Thyroid gland (tissue), 4 donors: ENCODE data around the gene WIPF2. TPM values are rescaled to one million over a fixed set of nuclear protein-coding genes. Genes with fewer than 3 reads are reported as not detected.

ENCODE experiments used
- DNase-seq, 2 donors: peaks; one replicate each; pipeline ENCODE4 v3.0.0-alpha.2; 2019
- H3K27ac ChIP-seq, 3 donors: fragments of 200-600 bp; sonication (generic); 1 replicate in 2 of 3; 2 replicates in 1 of 3; pipeline ENCODE4 v1.5.1; 2016 to 2019; ENCODE audit warnings: mild to moderate bottlenecking in 1 of 3, moderate library complexity in 1 of 3
- H3K27me3 ChIP-seq: fragments of 200-600 bp; sonication (generic); one replicate; pipeline ENCODE4 v1.5.1; 2019
- H3K36me3 ChIP-seq, 2 donors: fragments of 200-600 bp; sonication (generic); one replicate each; pipeline ENCODE4 v1.5.1; 2016 to 2019
- H3K4me1 ChIP-seq, 2 donors: fragments of 200-600 bp; sonication (generic); one replicate each; pipeline ENCODE4 v1.5.1; 2017 to 2019
- H3K4me3 ChIP-seq, 3 donors: fragments of 200-600 bp; sonication (generic); replicated peaks in 1 of 3; 1 replicate in 2 of 3; 2 replicates in 1 of 3; pipeline ENCODE4 v1.5.1; 2016; ENCODE audit warnings: mild to moderate bottlenecking in 1 of 3
- H3K9me3 ChIP-seq: fragments of 200-600 bp; sonication (generic); one replicate; pipeline ENCODE4 v1.5.1; 2017
- CTCF ChIP-seq, 6 experiments: fragments of 200-600 bp in 3 of 6; fragments of 450-650 bp in 3 of 6; sonication (generic) in 3 of 6; IDR thresholded peaks; one replicate each; pipeline ENCODE4 v1.5.1; 2016 to 2019; ENCODE audit warnings: antibody characterized with exemption in 6 of 6, mild to moderate bottlenecking in 2 of 6, inconsistent platforms in 1 of 6, moderate library complexity in 1 of 6
- POLR2A ChIP-seq, 2 donors: fragments of 450-650 bp; IDR thresholded peaks; one replicate each; pipeline ENCODE4 v1.6.1; 2017; ENCODE audit warnings: antibody characterized with exemption in 2 of 2, mild to moderate bottlenecking in 2 of 2, moderate library complexity in 1 of 2
- WGBS, 2 donors: methylation state at CpG; one replicate each; pipeline ENCODE4 v1.1.5; 2017; 5-methylcytosine and 5-hydroxymethylcytosine counted together
- intact Hi-C: fragments of 100-400 bp; cut with DNase I; formaldehyde crosslinking; loops from one replicate; pipeline ENCODE4 v1.15.1; 2023
- total RNA-seq, 4 donors: library from RNA; depleted of rRNA; stranded (reverse); fragments of >200 nt; gene quantifications; one replicate each; pipeline ENCODE4 v1.2.3, GENCODE V29; 2016

Gene WIPF2
- total RNA-seq, 4 donors from 2014 or later = 13.2 to 14.6 (median 14.5) TPM

GRCh38 chr17:40264458-40265185 lies 45.5 kb downstream of the WIPF2 start:
- TF ChIP-seq CTCF (IDR thresholded peaks at IDR 0.05) (no peak), POLR2A (IDR thresholded peaks at IDR 0.05) (no peak)
- no peak for DNase-seq
- Histone ChIP-seq H3K9me3 (no peaks in the 10 kb centered on the region), H3K4me3 (no peak overlapping the region), H3K27me3 (no peaks in the 10 kb centered on the region), H3K27ac (no peak overlapping the region), H3K4me1 (peaks cover 8 to 19% of the 10 kb centered on the region in 2 donors), H3K36me3 (peaks cover 22 to 30% of the 10 kb centered on the region in 2 donors)
- 88 to 96% methylated on average over 18 to 21 of the region's 21 CpGs for WGBS, 2 donors
- intact Hi-C loops = no loop called here

- intact Hi-C loops = no loop called here
- no peak for TF ChIP-seq CTCF (IDR thresholded peaks at IDR 0.05)
- TF ChIP-seq POLR2A (IDR thresholded peaks at IDR 0.05) = no peak
- peaks cover 22 to 28% of the 10 kb centered on the region in 2 donors for H3K36me3 ChIP-seq
- no peak for DNase-seq
- H3K9me3 ChIP-seq = no peaks in the 10 kb centered on the region
- peaks cover 8 to 18% of the 10 kb centered on the region in 2 donors for H3K4me1 ChIP-seq
- no peak overlapping the region for H3K4me3 ChIP-seq
- no peak overlapping the region for H3K27ac ChIP-seq
- H3K27me3 ChIP-seq = no peaks in the 10 kb centered on the region
- 93% methylated on average over 5 of the region's 5 CpGs for WGBS, 2 donors
These were observed 46.2 kb downstream of the WIPF2 start for GRCh38 chr17:40265337-40265736.

- Histone ChIP-seq H3K4me1 (peaks cover 0 to 4% of the 10 kb centered on the region in 2 donors), H3K4me3 (no peak overlapping the region), H3K36me3 (peaks cover 22 to 27% of the 10 kb centered on the region in 2 donors), H3K9me3 (no peaks in the 10 kb centered on the region), H3K27me3 (no peaks in the 10 kb centered on the region), H3K27ac (no peak overlapping the region)
- DNase-seq = no peak
- TF ChIP-seq CTCF (IDR thresholded peaks at IDR 0.05) (no peak), POLR2A (IDR thresholded peaks at IDR 0.05) (no peak)
- intact Hi-C loops = no loop called here
- WGBS, 2 donors = 92 to 94% methylated on average over 6 of the region's 6 CpGs
These were observed 47.8 kb downstream of the WIPF2 start for GRCh38 chr17:40266882-40267281.

GRCh38 chr17:40268141-40268712 lies 49.1 kb downstream of the WIPF2 start:
- DNase-seq = no peak
- WGBS, 2 donors = 61 to 96% methylated on average over 2 of the region's 2 CpGs
- intact Hi-C loops = no loop called here

More at GRCh38 chr17:40268141-40268712, 49.1 kb downstream of the WIPF2 start:
- Histone ChIP-seq H3K27ac (no peak overlapping the region), H3K9me3 (no peaks in the 10 kb centered on the region), H3K4me3 (no peak overlapping the region), H3K4me1 (no peaks in the 10 kb centered on the region), H3K27me3 (no peaks in the 10 kb centered on the region), H3K36me3 (peaks cover 22 to 26% of the 10 kb centered on the region in 2 donors)
- TF ChIP-seq CTCF (IDR thresholded peaks at IDR 0.05) (no peak), POLR2A (IDR thresholded peaks at IDR 0.05) (no peak)
